NCI-H2171 treated with DMSO at 0.1 percent for 48 hours (cell line): ENCODE data around the gene ADI1.
A peak's percentile ranks its signal among the peaks of the same experiment; 100 is the strongest.
"Not testable (repeated sequence)": the region's sequence is repeated elsewhere in the genome, so short reads cannot be mapped to it uniquely, and the experiment has no call there.

ENCODE experiments used
- DNase-seq: peaks from one replicate; lab custom pipeline; 2025; lab: John Stamatoyannopoulos, UW

The ADI1 gene

GRCh38 chr2:3529316-3530025, 10.1 kb upstream of the ADI1 start:
- DNase-seq = no peak

- no peak for DNase-seq
These were observed 8.8 kb upstream of the ADI1 start for GRCh38 chr2:3527886-3528785.

GRCh38 chr2:3526871-3527270, 7.5 kb upstream of the ADI1 start:
- DNase-seq = no peak

- DNase-seq = no peak
These were observed 4.3 kb upstream of the ADI1 start for GRCh38 chr2:3523551-3524041.

- DNase-seq = peak; percentile 65
These were observed 3.7 kb upstream of the ADI1 start for GRCh38 chr2:3522961-3523421.

GRCh38 chr2:3520591-3520990, 1.3 kb upstream of the ADI1 start:
- DNase-seq = no peak

GRCh38 chr2:3518496-3519254, 656 bp downstream of the ADI1 start:
- DNase-seq = peak; percentile 99

- DNase-seq = no peak
These were observed 1.3 kb downstream of the ADI1 start for GRCh38 chr2:3517948-3518495.

GRCh38 chr2:3516831-3517230, 2.5 kb downstream of the ADI1 start:
- DNase-seq = no peak

- not testable (repeated sequence) for DNase-seq
These were observed 3.9 kb downstream of the ADI1 start for GRCh38 chr2:3515438-3515837.

GRCh38 chr2:3513026-3513810, 6.1 kb downstream of the ADI1 start:
- DNase-seq = no peak

- no peak for DNase-seq
These were observed 7.2 kb downstream of the ADI1 start for GRCh38 chr2:3512086-3512485.

GRCh38 chr2:3505771-3506170, 13.6 kb downstream of the ADI1 start:
- peak; percentile 24 for DNase-seq

- no peak for DNase-seq
These were observed 14.6 kb downstream of the ADI1 start for GRCh38 chr2:3504741-3505140.

GRCh38 chr2:3503483-3503882, 15.8 kb downstream of the ADI1 start:
- DNase-seq = no peak

GRCh38 chr2:3503046-3503445, 16.3 kb downstream of the ADI1 start:
- no peak for DNase-seq

GRCh38 chr2:3500326-3500899, 18.9 kb downstream of the ADI1 start:
- no peak for DNase-seq

GRCh38 chr2:3498783-3499394, 20.4 kb downstream of the ADI1 start:
- no peak for DNase-seq

- not testable (repeated sequence) for DNase-seq
These were observed 22.6 kb downstream of the ADI1 start for GRCh38 chr2:3496708-3497080.

- no peak for DNase-seq
These were observed 24.2 kb downstream of the ADI1 start for GRCh38 chr2:3494984-3495666.
